Trophoblast cell (in vitro differentiated cells and primary cell): ENCODE results near the gene TENM3.
A peak's percentile ranks its signal among the peaks of the same experiment; 100 is the strongest.

Experiments used
- DNase-seq, 2 donors: peaks; one replicate each; pipeline ENCODE4 v3.0.0-alpha.2; 2016
- H2AFZ ChIP-seq: 2 replicates; pipeline ENCODE4 v1.6.1; 2013; ENCODE audit warnings: low read length, moderate library complexity, mild to moderate bottlenecking; ENCODE audit not compliant: insufficient read depth, poor library complexity
- H2AK5ac ChIP-seq: 2 replicates; pipeline ENCODE4 v1.6.1; 2013; ENCODE audit warnings: mild to moderate bottlenecking, low read length
- H2BK120ac ChIP-seq: 2 replicates; pipeline ENCODE4 v1.6.1; 2013; ENCODE audit warnings: low read length, mild to moderate bottlenecking, moderate library complexity; ENCODE audit not compliant: insufficient read depth, poor library complexity
- H2BK12ac ChIP-seq: 2 replicates; pipeline ENCODE4 v1.6.1; 2013; ENCODE audit warnings: mild to moderate bottlenecking, low read length, moderate library complexity
- H2BK5ac ChIP-seq: 2 replicates; pipeline ENCODE4 v1.6.1; 2013; ENCODE audit warnings: low read length, low read depth, moderate library complexity, mild to moderate bottlenecking; ENCODE audit not compliant: poor library complexity
- H3K14ac ChIP-seq: 2 replicates; pipeline ENCODE4 v1.6.1; 2013; ENCODE audit warnings: mild to moderate bottlenecking, low read length
- H3K18ac ChIP-seq: 2 replicates; pipeline ENCODE4 v1.6.1; 2013; ENCODE audit warnings: mild to moderate bottlenecking, low read length
- H3K23ac ChIP-seq: 2 replicates; pipeline ENCODE4 v1.6.1; 2013; ENCODE audit warnings: low read length
- H3K27ac ChIP-seq: 2 replicates; pipeline ENCODE4 v1.5.1; 2013; ENCODE audit warnings: low read depth, mild to moderate bottlenecking, inconsistent platforms, low read length, moderate library complexity
- H3K27me3 ChIP-seq: 2 replicates; pipeline ENCODE4 v1.6.1; 2013; ENCODE audit warnings: inconsistent platforms, mild to moderate bottlenecking, low read length, moderate library complexity; ENCODE audit not compliant: insufficient read depth
- H3K36me3 ChIP-seq, 2 experiments: 1 replicate in 1 of 2; 2 replicates in 1 of 2; pipeline ENCODE4 v1.6.1; 2013; ENCODE audit warnings: low read length in 2 of 2, mild to moderate bottlenecking in 2 of 2, moderate library complexity in 1 of 2; ENCODE audit not compliant: insufficient read depth in 2 of 2, control insufficient read depth in 1 of 2
- H3K4ac ChIP-seq: 2 replicates; pipeline ENCODE4 v1.6.1; 2013; ENCODE audit warnings: low read depth, mild to moderate bottlenecking, low read length, moderate library complexity
- H3K4me1 ChIP-seq, 2 experiments: 1 replicate in 1 of 2; 2 replicates in 1 of 2; pipeline ENCODE4 v1.6.1; 2013; ENCODE audit warnings: low read length in 2 of 2, mild to moderate bottlenecking in 2 of 2, moderate library complexity in 1 of 2; ENCODE audit not compliant: insufficient read depth in 2 of 2, control insufficient read depth in 1 of 2
- H3K4me2 ChIP-seq: 2 replicates; pipeline ENCODE4 v1.6.1; 2013; ENCODE audit warnings: inconsistent platforms, mild to moderate bottlenecking, low read length, moderate library complexity
- H3K4me3 ChIP-seq: 2 replicates; pipeline ENCODE4 v1.5.1; 2013; ENCODE audit warnings: mild to moderate bottlenecking, low read depth, low read length, inconsistent platforms
- H3K79me1 ChIP-seq: one replicate; pipeline ENCODE4 v1.6.1; 2013; ENCODE audit warnings: low read length
- H3K79me2 ChIP-seq: 2 replicates; pipeline ENCODE4 v1.6.1; 2013; ENCODE audit warnings: low read length, mild to moderate bottlenecking; ENCODE audit not compliant: control insufficient read depth, insufficient read depth, poor library complexity
- H3K9ac ChIP-seq: 2 replicates; pipeline ENCODE4 v1.6.1; 2013; ENCODE audit warnings: mild to moderate bottlenecking, low read length
- H3K9me3 ChIP-seq: 2 replicates; pipeline ENCODE4 v1.6.1; 2013; ENCODE audit warnings: low read depth, mild to moderate bottlenecking, control low read depth, inconsistent platforms, low read length; ENCODE audit not compliant: insufficient read depth
- H4K12ac ChIP-seq: 2 replicates; pipeline ENCODE4 v1.6.1; 2013; ENCODE audit warnings: low read depth, mild to moderate bottlenecking, low read length, moderate library complexity
- H4K8ac ChIP-seq: 2 replicates; pipeline ENCODE4 v1.6.1; 2013; ENCODE audit warnings: low read depth, mild to moderate bottlenecking, low read length, moderate library complexity
- H4K91ac ChIP-seq: one replicate; pipeline ENCODE4 v1.6.1; 2013; ENCODE audit warnings: low read depth, mild to moderate bottlenecking, low read length, moderate library complexity
- WGBS: extraction: QIAGEN DNeasy Blood & Tissue Kit; methylation state at CpG from one replicate; pipeline ENCODE4 v1.1.7; 2013; ENCODE audit warnings: missing lambda C conversion rate; ENCODE audit not compliant: insufficient read length, insufficient coverage; ENCODE audit errors: extremely low coverage; 5-methylcytosine and 5-hydroxymethylcytosine counted together

TENM3 gene

GRCh38 chr4:182246401-182247205 lies 3.4 kb downstream of the TENM3 start:
- Histone ChIP-seq H3K9me3 (no peaks in the 10 kb centered on the region), H2BK120ac (peak overlapping the region; percentile 20), H3K23ac (no peak overlapping the region), H3K4ac (peak overlapping the region; percentile 9), H2BK12ac (peak overlapping the region; percentile 56), H3K18ac (peak overlapping the region; percentile 16), H4K91ac (peak overlapping the region; percentile 68), H2AK5ac (no peak overlapping the region), H3K36me3 (peaks cover 2 to 3% of the 10 kb centered on the region in 2 experiments), H3K4me1 (peaks cover 15 to 26% of the 10 kb centered on the region in 2 experiments), H4K8ac (peak overlapping the region; percentile 8), H3K9ac (no peak overlapping the region), H3K4me3 (no peak overlapping the region), H3K14ac (peak overlapping the region; percentile 12), H2AFZ (no peak overlapping the region), H3K27ac (peak overlapping the region; percentile 63), H4K12ac (no peak overlapping the region), H3K79me2 (peaks cover 8% of the 10 kb centered on the region), H3K79me1 (peaks cover 32% of the 10 kb centered on the region), H3K4me2 (peak overlapping the region; percentile 40), H3K27me3 (no peaks in the 10 kb centered on the region), H2BK5ac (peak overlapping the region; percentile 10)
- WGBS, result 100% methylated on average over 2 of the region's 27 CpGs
- DNase-seq, result peak; percentile 66 to 69

GRCh38 chr4:182248295-182248694 lies 5.1 kb downstream of the TENM3 start:
- Histone ChIP-seq H3K4ac (peak overlapping the region; percentile 49), H4K8ac (no peak overlapping the region), H2BK12ac (no peak overlapping the region), H3K27ac (no peak overlapping the region), H3K79me2 (peaks cover 12% of the 10 kb centered on the region), H3K9ac (no peak overlapping the region), H2BK5ac (no peak overlapping the region), H3K4me1 (peaks cover 8 to 19% of the 10 kb centered on the region in 2 experiments), H2BK120ac (no peak overlapping the region), H3K36me3 (peaks cover 2 to 3% of the 10 kb centered on the region in 2 experiments), H3K4me2 (no peak overlapping the region), H2AFZ (no peak overlapping the region), H3K9me3 (no peaks in the 10 kb centered on the region), H3K79me1 (peaks cover 22% of the 10 kb centered on the region), H3K23ac (no peak overlapping the region), H3K14ac (no peak overlapping the region), H4K12ac (no peak overlapping the region), H3K18ac (no peak overlapping the region), H3K27me3 (no peaks in the 10 kb centered on the region), H4K91ac (no peak overlapping the region), H3K4me3 (no peak overlapping the region), H2AK5ac (no peak overlapping the region)
- DNase-seq, result no peak
- no CpG with 5 or more reads among the region's 3 CpGs for WGBS

GRCh38 chr4:182250446-182250845 lies 7.2 kb downstream of the TENM3 start:
- Histone ChIP-seq H3K9me3 (no peaks in the 10 kb centered on the region), H3K23ac (no peak overlapping the region), H3K4ac (no peak overlapping the region), H3K27me3 (no peaks in the 10 kb centered on the region), H4K91ac (no peak overlapping the region), H3K79me2 (peaks cover 9% of the 10 kb centered on the region), H3K4me2 (no peak overlapping the region), H3K36me3 (peaks cover 2 to 3% of the 10 kb centered on the region in 2 experiments), H2BK120ac (no peak overlapping the region), H2BK5ac (no peak overlapping the region), H3K4me3 (no peak overlapping the region), H4K12ac (no peak overlapping the region), H3K18ac (no peak overlapping the region), H3K79me1 (peaks cover 12% of the 10 kb centered on the region), H3K14ac (no peak overlapping the region), H2BK12ac (no peak overlapping the region), H2AFZ (no peak overlapping the region), H3K4me1 (peaks cover 8 to 12% of the 10 kb centered on the region in 2 experiments), H4K8ac (no peak overlapping the region), H3K27ac (no peak overlapping the region), H2AK5ac (no peak overlapping the region), H3K9ac (no peak overlapping the region)
- no CpG with 5 or more reads among the region's 6 CpGs for WGBS
- no peak for DNase-seq

DNA sequence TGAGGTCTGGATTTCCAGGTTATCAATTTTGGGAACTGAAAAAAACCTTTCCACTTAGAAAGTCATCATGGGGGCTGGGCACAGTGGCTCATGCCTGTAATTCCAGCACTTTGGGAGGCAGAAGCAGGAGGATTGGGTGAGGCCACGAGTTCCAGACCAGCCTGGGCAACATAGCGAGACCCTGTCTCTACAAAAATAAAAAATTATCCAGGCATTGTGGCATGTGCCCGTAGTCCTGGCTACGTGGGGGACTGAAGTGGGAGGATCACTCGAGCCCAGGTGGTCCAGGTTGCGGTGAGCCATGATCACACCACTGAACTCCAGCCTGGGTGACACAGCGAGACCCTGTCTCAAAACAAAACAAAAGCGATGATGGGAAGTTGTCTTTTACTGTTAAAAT lies 7.9 kb downstream of the TENM3 start:
- Histone ChIP-seq H3K4me3 (no peak overlapping the region), H3K14ac (no peak overlapping the region), H4K8ac (no peak overlapping the region), H2BK12ac (no peak overlapping the region), H3K27ac (no peak overlapping the region), H4K12ac (no peak overlapping the region), H4K91ac (no peak overlapping the region), H2AK5ac (no peak overlapping the region), H3K18ac (no peak overlapping the region), H2AFZ (no peak overlapping the region), H3K4ac (peak overlapping the region; percentile 67), H3K23ac (no peak overlapping the region), H3K9ac (no peak overlapping the region), H2BK5ac (no peak overlapping the region), H3K4me1 (peaks cover 8 to 10% of the 10 kb centered on the region in 2 experiments), H3K27me3 (no peaks in the 10 kb centered on the region), H3K36me3 (peaks cover 2 to 3% of the 10 kb centered on the region in 2 experiments), H3K9me3 (no peaks in the 10 kb centered on the region), H3K4me2 (no peak overlapping the region), H2BK120ac (no peak overlapping the region), H3K79me1 (peaks cover 7% of the 10 kb centered on the region), H3K79me2 (peaks cover 7% of the 10 kb centered on the region)
- no peak for DNase-seq
- no CpG with 5 or more reads among the region's 8 CpGs for WGBS
